GM19324 (cell line): ENCODE data around the gene MOV10L1.

Experiments
- ATAC-seq: cut with Tn5 transposase; IDR thresholded peaks from one replicate; pipeline ENCODE4 v1.9.1; 2021; ENCODE audit warnings: mild to moderate bottlenecking, moderate library complexity; ENCODE audit not compliant: unreplicated experiment, low FRiP score

MOV10L1 gene

DNA sequence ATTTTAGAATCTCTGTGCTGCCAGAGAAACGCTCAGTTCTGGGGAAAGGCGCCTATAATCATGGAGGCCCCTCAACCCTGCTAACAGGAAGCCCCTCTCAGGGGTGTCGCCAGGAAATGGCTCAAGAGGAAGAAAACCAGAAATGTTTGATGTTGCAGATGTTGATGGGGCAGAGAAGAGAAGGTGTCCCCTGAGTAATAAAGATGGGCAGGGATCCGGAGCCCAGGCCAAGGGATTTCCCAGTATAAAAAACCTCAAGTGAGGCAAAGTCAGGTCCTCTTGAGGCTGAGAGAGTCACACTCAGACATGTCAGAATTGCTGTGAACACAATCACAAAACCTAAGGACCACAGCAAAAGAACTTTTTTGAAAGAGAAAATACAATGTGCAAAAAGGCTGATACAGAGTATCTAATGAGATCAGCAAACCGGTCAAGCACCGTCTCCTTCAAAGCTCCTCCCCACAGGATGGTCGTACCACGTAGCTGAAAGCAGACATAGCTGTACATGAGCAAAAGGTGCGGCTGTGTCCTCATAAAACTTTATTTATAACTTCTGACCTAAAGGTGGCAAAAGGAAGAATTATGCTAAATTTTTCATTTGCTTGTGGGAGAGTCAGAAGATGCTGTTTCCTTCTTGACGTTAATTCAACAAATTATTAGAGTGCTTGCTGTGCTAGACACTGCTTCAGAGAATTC, 12.2 kb downstream of the MOV10L1 start:
- no peak for ATAC-seq

DNA sequence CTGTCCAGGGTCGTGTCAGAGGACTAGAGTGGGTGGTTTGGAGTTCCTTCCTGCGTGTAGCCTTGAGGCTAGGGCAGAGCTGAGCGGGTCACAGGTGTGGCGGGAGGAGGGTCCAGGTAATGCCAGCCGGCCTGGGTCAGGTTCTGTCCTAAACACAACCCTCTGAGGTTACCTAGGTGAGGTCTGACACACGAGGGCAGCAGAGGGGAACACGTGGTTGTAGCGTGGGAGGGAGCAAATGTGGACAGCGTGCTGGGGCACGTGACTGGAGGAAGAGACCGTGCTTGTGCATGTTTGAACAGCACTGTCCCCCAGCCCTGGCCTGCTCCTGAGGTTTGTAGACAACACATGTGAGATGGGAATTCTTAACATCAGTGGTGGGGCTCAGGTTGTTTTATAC, 13.1 kb downstream of the MOV10L1 start:
- ATAC-seq, result no peak

DNA sequence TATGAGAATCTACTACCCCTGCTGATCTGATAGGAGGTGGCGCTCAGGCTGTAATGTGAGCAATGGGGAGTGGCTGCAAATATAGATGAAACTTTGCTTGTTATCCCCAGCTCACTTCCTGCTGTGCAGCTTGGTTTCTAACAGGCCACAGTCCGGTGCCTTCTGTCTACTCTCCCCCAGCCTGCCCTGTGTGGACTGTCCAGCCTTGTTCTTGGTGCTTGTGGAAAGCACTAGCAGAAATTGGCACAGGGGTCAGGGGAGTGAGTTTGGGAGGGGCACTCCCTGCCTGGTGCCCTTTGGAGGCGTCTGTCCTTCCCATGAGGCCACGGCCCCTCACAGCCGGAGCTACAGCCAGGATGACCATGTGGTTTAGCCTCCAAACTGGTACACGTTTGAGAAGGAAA, 14.3 kb downstream of the MOV10L1 start:
- no peak for ATAC-seq

DNA sequence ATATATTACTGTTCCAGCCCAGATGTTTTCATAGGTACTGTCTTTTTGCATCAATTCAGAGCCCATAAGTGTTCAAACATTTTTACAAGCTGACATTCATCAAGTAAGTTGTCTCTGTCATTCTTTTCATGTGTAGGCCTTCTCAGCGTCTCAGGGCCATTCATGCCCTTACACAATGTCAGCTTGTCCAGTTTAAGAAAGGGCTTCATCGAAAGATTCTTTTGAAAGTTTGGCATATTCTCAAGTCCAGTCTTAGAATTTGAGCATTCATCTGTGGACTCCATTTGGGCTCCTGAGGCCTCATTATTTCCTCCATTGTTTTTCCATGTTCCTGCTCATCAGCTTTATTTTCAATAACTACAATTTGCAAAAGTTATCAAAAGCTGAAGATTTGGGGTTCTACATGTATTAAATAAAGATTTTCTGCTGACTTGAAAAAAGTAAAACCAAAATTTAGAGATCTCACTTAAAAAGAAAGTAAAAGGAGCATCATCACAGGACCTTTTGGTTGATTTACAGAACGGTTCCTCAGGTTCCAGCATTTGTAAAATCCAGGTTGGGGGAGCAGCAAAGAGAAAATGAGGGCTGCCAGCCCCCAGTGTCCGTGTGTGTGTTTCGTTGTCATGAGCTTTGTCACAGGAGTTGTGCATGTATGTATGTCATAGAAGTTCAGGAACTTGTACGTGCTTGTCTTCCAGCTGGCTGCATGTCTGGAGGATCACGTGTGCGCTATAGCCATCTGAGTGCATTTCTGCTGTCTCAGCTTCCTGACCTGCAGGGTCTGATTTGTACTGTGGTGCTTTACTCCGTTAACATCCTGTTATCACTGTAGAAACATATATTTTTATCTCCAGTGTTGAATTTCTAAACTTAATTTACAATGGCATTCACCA, 15.6 kb downstream of the MOV10L1 start:
- ATAC-seq, result no peak

DNA sequence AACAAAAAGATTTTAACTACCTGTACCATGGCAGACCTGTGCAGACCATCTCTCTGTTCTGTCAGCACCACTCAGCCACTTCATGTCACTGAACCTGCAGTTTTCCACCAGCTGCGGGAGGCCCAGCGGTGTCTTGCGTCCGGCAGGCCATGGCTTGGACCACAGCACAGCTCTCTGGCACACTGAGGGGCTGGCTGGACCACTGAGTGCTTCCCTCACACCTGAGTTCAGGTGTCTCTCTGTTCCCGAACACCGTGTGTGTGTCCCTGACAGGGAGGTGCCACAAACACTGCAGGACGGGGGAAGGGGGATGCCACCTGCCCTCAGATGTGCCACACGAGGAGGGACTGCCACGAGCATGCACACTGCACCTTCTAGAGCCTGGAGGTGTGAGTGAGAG, 17.7 kb downstream of the MOV10L1 start:
- ATAC-seq, result no peak

DNA sequence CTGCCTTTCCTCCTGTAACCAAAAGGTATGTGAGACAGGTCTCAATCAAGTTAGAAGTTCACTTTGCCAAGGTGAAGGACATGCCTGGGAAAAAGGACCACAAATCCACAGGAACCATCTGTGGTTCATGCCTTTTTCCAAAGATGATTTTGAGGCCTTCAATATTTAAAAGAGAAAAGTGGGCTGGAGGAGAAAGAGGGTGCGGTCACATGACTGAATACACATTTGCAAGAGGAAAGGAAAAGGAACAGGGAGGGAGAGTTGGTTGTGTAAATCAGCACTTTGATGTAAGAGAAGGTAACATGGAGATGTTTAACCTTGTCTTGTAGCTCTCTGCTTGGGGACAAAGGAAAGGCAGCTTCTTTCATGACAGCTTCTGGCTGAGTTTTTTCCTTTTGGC, 21.2 kb downstream of the MOV10L1 start:
- ATAC-seq, result no peak

DNA sequence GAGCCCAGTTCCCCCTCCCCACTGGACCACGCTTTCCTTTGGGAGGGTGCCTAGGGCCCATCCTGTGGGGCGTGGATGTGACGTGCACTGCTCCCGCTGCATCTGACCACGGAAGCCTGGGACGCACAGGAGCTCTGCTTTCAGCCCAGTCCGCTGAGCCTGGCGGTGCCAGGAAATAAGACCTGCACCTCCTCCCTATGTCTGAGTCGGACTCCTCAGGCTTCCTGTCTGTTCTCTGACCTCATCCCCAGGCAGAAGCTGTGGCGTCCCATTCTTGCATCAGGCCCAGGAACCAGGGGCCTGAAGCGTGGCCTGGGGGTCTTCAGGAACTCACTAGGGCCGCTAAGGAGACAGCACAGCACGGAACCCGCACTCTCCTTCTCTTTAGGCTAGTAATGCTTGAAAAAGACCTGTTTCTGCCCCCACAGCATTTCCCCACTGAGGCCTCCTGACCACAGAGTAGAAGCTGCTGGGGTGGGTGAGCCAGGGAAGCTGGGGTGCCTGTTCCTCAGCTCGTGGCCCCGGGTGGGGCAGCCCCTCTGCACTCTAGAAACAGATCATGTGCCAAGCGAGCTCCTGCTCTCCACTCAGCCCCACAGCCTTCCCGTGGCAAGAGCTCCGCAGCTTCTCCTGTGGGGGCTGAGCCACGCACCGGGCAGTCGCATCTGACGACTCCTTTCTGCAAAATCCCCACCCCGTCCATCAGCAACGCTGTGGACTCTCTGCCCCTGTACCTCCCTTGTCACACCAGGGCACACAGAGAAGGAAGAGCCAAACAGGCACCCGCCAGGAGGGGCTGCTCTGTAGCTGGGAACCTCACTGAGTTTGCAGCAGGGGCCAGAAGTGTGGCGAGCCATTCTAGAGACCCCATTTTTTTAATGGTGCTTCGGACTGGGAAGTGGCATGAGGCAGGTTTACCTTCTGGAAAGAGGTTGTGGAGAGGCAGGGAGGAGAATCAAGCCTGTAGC, 22.6 kb downstream of the MOV10L1 start:
- no peak for ATAC-seq

DNA sequence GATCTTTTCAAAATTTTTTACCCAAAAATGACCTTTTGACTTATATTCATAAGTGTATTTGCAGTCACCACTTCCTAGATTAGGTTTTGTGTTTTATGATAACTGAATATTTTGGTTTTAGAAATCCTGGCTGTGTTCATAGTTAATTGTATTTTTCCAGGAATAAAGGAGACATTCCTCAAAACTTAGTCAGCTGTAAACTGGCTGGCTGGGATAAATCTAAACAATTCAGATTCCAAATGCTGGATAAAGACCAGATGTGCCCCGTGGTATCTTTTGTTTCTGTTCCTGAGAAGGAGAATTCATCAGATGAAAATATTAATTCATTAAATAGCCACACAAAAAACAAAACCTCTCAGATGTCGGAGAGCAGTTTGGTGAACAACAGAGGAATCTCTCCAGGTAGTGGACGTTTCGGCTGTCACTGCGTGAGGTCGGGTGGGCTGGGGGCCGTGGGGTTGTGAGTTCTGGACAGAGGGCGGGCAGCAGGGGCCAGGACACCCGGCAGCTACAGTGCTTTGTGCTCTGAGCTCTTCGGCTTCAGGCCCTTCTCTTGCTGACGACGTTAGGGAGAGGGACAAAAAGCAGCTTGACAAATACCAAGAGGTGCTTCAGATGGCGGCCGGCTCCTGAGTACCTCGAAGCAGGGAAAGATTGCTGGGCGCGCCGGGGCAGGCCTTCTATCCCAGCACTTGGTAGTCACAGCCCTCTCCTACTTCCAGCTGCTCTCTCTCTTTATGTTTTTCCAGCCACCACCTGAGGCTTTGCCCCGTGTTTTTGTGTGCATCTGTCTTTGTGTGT, 24.6 kb downstream of the MOV10L1 start:
- no peak for ATAC-seq

DNA sequence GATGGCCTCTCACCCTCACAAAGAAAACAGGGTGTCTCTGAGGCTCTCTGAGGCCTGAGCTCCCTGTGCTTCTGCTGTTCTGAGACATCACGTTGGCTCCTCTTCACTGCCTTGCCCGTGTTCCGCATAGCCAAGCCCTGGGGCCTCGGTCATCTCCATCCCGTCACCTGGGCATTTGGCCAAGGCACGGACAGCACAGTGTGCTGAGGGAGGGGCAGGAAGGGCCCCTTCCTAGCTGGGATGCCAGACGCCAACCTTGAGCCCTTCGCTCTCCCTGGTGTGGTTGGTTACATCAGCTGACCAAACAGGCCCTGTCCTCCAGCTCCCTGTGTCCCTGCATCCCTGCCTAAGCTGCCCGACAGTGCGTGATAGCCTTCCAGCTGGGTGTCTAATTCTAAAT, 25.9 kb downstream of the MOV10L1 start:
- ATAC-seq, result no peak

DNA sequence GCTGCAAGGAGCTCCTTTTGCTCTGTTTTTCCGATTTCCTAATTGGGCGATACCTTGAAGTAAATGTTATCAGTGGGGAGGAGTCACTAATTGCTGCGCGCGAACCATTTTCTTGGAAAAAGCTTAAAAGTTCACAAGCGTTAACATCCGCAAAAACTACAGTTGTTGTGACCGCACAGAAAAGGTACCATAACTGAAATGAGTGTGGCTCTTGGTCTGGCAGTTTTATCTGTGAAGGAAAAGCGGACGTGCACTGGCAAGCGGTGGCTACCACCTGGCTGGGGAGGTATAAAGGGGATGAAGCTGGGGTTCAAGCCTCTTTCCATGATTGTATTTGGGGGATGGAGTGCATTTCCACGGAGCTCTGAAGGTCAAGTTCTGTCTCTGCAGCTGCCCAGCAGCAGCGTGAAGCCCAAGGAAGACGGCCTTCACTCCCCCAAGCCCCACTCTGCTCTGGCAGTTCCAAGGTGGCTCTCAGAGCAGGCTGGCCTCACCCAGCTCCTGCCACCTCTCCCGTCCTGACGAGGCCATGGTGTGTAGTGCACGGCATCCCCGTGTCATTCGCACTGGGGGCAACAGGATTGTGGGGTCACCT, 27.5 kb downstream of the MOV10L1 start:
- ATAC-seq, result no peak

DNA sequence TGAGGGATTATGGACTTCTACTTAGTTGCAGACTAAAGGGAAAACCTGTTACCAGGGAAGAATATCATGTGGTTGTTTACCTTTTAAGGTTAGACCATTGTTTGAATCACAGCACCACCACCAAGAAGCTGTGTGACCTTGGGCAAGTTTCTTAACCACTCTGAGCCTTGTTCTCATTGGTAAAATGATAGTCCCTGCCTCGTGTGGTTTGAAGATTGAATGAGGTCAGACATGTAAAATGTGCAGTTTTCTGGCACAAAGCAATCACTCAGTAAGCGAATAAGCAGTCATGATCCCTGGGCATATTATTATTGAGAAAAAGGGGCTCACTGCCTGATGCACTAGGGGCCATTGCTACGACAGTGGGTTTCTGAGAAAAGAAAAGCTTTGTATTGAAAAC, 28.3 kb downstream of the MOV10L1 start:
- ATAC-seq, result no peak

DNA sequence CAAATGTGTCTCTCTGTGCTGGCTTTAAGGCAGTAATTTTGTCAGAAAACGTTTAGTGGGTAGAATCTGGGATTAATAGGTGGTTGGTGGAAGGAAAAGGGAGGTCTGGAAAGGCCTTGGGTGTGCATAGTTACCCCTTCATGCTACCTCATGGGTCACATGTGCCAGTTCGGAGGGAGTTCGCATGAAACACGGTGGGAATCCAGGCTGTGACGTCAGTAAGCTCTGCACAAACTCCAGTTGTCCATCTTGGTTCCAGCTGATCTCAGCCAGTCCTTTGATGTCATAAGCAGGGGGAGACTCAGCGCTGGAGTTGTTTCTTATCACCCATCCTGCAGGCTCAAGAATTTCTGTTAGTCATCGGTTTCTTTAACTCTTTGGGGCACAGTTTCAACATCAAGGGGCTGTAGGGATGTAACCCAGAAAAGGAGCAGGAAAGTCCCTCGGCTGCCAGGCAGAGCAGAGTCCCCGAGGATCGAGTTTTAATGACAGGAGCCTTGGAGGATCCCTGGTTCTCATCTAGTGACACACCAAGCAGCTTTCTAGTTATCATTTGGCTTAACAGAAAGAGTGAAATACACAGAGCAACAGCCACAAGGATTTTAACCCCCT, 28.9 kb downstream of the MOV10L1 start:
- ATAC-seq, result no peak

DNA sequence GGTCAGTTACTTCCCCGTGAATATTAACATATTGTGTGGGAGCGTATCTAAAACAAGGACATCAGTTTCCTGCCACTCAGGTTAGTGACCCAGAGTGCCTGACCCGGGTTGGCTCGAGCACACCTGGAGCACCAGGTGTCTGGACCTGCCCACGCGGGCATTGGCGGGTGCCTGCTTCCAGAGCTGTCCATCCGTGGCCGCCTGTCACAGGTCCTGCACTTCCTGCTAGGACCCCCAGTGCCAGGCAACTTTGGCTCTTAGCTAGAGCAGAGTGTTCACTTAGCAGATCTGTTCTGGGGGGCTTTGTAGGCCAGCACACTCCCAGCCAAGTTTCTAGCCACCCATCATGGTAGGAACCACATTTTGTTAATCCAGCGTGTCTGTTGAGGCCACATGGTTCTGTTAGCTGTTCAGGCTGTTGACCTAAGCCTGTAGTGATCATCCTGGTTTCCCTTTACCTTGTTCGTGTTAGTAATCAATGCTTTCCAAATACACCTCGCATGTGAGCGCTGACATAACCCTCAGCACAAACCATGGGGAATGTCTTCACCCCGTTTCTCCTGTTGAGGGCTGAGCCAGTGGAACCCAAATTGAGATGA, 29.5 kb downstream of the MOV10L1 start:
- ATAC-seq, result no peak

DNA sequence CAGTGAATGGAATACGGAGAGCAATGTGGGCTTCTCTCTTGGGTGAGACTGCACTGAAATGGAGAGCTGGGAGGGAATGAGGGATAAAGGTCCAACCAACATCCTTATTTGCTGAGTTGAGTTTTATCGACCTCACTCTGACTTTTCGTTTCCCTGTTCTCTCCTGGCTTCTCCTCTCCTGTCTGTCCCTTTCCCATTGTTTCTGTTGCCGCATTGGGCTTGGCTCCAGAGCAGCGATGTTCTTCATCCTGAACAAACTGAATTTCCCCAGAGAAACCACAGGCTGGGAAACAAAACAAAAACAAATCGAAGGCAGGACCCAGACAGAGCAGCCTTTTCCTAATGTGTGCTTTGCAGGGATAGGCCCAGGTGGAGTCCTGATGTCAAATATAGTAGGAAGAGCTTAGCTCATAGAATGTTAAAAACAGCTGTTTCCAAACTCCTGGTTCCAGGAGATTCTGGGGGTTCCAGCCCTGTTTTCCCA, 30.0 kb downstream of the MOV10L1 start:
- no peak for ATAC-seq

DNA sequence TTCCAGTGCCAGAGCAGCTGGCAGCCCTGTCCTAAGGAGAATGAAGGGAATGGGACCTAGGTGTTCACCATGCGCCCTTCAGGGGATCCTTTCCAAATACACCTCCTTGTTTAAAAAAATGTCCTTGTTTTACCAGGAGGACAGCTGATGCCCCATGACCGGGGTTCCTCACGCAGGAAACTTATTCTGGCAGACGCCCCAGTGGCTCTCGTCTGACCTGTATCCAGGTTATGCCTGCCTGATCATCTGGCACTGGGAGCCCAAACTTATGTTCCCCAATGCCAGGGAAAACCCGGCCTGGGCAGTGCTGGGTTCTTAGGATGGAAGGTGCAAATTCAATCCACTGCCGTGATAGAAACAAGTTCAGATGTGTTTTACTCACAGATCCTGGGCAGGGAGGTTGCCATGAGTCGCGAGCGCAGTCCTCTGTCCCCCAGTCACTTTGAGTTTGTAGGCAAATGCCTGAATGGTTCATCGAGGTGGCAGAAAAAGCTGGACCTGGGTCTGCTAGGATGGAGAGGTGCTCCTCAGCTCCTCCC, 31.5 kb downstream of the MOV10L1 start:
- no peak for ATAC-seq

DNA sequence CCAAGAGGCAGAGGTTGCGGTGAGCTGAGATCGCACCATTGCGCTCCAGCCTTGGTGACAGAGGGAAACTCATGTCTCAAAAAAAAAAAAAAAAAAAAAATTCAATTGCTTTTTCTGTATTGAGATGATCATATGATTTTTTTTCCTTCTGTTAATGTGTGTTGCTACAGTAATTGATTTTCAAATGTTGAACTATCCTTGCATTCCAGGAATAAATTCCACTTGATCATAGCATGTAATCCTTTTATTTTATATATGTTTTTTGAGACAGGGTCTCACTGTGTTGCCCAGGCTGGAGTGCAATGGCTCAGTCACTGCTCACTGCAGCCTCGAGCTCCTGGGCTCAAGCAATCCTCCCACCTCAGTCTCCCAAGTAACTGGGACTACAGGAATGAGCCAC, 33.3 kb downstream of the MOV10L1 start:
- ATAC-seq, result no peak

DNA sequence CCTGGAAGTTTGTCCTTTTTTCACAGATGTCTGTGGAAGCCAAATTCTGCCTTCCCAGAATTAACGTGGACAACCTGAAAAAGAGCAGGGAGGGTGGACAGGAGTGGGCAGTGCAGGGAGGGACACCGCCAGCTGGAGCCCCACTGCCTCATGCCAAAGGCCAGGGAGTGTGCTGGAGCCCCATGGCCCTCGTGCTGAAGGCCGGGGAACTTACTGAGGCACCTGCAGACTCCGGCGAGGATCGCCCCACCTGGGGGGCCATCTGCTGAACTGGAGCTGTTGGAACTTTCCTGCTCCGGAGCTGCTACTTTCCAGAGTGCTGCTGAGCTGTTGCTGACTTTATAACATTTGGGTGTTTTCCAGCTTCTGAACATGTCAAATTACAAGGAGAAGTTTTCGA, 35.2 kb downstream of the MOV10L1 start:
- no peak for ATAC-seq

DNA sequence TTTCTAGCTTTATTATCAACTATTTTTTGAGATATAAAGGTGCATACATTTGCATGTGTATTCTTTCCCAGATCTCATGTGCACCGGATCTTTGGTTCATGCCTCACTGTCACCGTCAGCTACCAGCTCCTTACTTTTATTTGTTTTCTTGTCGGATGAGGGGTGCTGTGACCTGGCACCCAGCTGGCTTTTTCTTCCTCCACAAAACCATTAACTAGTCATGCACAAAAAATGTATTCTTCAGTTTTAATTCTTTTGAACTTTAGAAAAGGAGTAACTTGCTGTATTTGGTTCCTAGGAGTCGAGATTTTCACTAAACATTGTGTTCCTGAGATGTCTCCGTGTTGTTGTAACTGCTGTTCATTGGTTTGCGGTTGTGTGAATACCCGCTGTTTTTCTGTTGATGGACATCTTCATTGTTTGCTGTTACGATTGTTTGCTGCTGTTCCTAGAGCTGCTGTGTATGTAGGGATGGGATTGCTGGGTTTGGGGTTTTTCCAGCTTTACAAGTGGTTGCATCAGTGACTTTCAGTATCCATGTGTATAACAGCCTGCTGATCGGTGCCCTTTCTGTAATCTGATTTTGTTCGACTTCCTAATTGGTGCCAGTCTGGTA, 39.4 kb downstream of the MOV10L1 start:
- ATAC-seq, result no peak
